HG03108 (cell line): Measurements from ENCODE around the gene TBC1D21.

ENCODE experiments used
- ATAC-seq: cut with Tn5 transposase; IDR thresholded peaks from one replicate; pipeline ENCODE4 v1.9.1; 2021; ENCODE audit warnings: moderate library complexity; ENCODE audit not compliant: unreplicated experiment

TBC1D21 gene

DNA sequence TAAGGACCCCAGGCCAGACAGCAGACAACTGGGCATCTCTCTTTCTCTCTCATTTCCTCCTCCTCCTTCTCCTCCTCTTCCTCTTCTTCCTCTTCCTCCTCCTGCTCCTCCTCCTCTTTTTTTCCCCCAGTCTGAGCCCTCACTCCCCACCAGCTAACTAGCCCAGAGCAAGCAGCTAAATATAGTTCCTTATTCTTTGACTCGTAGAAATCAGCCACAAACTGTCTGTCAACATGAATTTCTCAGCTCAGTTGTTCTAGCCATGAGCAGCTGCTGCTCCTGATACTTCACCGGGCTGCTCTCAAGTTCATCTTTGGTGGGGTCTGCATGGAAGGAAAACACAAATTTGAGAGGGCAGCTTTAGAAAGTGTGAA is 33.7 kb downstream of the TBC1D21 start:
- ATAC-seq = no peak

DNA sequence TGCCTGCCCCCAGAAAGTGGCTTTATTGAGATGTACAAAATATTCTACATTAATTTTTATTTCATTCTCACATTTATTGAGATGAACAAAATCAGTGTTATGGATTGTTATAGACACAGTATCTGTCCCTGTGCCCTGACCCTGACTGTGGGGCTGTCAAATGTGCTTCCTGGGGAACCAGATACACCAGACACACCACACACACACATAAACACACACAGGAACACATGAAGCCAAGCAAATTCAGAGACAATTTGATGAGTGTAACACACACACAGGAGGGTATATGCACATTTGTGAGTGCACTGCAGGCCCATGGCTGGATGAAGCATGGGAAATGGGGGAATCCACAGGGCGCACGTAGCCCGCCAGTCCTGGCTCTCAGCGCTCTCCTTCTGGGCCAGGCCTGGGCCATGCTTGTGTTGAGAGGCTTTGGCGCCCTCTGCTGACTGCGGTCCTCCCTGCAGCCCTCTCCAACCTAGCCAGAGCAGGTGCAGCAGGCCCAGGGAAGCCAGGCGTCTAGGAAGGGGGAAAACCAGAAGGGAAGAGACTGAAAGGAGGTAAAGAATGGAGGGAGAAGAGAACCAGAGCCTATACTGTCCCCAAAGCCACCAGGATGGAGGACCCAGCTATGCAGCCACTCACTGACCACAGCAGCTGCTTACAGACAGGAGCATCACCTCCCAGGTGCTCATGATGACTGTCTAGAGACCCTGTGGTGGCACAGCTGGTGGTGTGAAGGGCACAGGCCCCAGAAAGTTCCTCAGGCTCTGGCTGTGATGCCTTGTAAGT is 34.9 kb downstream of the TBC1D21 start:
- ATAC-seq = no peak

DNA sequence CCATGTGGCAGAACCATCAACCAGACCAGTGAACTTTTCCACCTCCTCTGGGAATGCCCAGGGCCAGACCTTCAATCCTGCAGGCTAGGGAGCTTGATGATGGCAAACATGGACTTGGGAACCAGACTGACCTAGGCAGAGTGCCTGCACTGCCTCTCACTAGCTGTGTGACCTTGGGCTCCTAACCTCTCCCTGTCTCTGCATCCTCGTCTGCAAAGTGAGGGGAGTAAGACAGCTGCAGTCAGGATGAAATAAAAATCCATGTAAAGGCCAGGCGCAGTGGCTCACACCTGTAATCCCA is 35.4 kb downstream of the TBC1D21 start:
- ATAC-seq = no peak

DNA sequence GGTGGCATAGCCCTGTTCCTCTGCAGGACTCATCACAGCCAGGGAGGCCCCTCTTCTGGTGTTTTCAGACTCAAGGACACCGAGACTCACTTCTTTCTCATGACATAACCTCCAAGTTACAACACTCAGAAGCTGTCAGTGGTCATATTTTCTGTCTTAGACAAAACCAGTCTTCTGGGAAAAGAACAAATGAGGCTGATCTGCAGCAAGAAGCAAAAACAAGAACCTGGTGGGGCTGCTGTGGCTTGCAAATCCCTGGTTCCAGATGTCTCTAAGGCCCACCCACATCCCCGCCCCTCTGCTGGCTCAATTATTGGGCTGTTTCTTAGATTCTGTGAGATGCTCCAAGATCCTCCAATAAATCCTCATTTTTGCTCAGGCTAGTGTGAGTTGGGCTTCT is 36.3 kb downstream of the TBC1D21 start:
- no peak for ATAC-seq

DNA sequence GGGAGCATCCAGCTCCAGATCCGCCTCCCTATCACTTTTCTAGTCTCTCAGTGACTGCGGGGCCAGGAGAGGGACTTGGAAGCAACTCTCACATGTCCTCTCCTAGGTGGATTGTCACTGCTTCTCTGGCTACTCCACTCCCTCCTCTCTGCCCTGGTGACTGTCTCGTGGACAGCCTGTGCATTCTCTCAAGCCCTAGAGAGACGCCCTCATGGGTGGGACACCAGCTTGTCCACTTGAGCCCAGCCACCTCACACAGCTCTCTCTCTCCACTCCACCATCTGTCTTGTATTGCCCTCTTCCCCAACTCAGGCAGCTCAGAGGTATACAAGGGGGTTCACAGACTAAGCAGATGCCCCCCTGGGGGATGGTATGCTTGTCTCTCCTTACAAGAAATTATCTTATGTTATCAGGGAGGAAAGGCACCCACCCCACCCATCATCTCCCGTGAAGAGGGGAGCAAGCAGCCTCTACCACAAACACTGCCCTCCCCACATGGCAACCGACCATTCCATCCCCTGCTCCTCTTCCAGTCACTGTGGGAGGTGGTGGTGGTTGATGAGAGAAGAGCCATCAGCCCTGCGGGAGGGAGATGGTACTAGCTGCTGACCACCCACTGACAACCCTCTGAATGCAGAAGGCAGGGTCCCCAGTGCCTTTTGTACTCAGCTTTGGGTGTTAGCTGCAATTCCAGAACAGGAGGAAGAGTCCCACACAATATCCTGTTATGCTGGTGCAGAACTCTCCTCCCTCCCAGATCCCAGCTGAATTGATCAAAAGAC is 37.3 kb downstream of the TBC1D21 start:
- ATAC-seq = no peak

DNA sequence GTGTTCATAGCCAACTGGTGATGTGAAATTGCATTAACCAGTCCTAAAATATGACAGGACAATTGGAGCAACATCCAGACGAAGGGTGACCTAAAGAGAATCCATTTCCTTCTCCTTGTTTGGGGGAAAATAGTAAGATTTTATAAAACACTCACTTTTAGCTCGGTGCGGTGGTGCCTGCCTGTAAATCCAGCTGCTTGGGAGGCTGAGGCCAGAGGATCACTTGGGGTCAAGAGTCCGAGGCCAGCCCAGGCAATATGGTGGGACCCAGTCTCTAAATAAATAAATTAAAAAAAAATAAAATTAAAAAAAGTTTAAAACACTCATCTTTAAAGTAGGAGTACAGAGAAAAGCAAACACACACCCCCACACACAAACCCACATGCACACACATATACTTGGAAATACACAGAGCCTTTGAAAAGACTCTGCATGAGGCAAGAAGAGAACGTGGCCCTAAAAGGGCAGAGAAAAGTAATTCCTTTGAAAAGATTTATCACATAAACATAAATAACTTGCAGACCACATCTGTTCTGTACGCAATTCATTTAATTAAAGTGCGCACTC is 38.7 kb downstream of the TBC1D21 start:
- no peak for ATAC-seq

DNA sequence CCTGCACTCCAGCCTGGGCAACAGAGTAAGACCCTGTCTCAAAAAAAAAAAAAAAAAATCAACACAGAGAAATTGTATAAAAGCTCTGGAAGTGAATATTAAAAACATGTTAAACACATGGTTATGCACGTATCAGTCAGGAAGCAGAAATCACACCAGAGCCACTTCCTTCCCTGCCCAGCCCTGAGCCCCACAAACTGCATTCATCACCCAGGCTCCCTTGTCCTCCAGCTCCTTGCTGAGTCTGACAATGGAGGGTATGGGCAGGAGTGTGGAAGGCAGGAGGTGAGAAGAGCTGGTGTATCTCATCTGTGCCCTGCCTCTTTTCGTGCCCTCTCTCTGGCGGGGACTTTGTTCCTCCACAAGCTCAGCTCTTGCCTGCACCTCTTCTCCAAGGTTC is 40.8 kb downstream of the TBC1D21 start:
- ATAC-seq = no peak

DNA sequence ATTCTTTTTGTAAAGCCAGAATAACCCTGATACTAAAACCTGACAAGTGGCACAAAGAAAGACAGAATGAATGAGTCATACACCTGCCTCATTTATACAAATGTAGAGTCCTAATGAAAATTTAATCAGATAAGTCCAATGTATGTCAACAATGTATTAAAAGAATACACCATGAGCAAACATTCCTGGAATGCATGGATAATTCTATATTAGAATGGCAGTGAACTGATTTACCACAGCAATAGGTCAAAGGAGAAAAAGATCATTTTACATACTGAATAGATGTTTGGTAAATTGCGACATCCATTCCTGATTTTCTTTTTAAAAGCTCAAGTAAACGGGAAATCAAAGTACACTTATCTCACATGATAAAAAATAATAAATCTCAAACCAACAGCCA is 41.7 kb downstream of the TBC1D21 start:
- ATAC-seq = no peak

DNA sequence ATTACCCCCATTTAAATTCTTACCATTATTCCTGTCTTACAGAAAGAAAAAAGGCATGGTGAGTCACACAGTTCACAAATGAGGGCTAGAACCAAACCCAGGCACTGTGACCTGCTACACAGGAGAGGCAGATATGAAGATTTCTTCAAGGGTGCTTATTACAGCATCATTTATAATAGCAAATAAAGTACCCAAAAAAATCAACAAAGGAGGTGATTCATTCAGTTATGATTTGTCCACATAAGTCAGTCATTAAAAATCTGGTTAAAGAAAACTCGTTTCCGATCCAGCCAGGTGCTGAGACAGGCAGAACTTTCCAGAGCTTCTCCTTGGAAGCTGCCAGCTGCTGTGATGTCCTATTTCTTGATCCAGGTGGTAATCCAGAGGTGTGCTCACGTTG is 45.4 kb downstream of the TBC1D21 start:
- no peak for ATAC-seq

DNA sequence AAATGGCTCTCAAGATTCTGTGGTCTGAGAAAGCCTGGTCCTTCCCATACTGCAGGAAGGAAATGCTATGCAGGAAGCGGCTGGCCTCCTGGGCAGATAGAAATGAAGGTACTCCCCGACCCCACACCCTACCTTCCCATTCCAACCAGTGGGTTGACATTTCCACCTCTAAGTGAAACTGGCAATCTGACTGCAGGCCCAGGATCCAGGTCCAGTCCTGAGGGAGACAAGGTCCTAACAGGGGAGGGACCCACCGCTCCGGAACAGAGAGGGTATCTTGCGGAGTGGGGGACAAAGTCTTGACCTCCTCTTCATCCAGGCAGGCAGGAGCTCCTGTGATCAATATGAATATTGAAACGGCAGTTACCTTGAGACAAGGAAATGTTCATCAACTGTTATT is 46.3 kb downstream of the TBC1D21 start:
- no peak for ATAC-seq

DNA sequence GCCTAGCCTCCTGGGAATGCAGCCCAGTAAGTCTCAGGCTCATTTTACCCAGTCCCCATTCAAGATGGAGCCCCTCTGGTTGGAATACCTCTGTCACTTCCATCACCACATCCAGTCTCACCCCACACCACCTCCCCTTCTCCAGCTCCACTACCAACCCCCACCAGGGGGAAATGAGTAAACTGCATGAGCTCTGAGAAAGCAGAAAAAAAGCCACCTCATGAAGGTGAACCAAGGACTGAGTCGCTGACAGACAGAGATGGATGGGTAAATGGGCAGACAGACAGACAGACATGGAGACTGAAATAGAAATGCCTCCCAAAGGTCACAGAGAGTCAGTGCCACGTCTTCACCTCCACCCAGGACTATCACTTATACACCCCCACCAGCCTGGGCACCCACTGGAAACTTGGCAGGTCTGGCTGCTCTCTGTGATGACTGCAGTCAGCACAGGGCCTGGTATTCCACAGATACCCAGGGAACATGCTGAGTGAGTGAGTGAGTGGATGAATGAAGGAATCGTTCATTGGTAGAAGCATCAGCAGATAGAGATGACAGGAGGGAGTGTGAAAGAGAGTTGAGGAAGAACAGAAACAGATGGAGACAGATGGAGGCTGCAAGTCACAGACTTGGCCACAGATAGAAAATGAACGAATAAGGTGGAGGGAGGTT is 48.0 kb downstream of the TBC1D21 start:
- no peak for ATAC-seq

DNA sequence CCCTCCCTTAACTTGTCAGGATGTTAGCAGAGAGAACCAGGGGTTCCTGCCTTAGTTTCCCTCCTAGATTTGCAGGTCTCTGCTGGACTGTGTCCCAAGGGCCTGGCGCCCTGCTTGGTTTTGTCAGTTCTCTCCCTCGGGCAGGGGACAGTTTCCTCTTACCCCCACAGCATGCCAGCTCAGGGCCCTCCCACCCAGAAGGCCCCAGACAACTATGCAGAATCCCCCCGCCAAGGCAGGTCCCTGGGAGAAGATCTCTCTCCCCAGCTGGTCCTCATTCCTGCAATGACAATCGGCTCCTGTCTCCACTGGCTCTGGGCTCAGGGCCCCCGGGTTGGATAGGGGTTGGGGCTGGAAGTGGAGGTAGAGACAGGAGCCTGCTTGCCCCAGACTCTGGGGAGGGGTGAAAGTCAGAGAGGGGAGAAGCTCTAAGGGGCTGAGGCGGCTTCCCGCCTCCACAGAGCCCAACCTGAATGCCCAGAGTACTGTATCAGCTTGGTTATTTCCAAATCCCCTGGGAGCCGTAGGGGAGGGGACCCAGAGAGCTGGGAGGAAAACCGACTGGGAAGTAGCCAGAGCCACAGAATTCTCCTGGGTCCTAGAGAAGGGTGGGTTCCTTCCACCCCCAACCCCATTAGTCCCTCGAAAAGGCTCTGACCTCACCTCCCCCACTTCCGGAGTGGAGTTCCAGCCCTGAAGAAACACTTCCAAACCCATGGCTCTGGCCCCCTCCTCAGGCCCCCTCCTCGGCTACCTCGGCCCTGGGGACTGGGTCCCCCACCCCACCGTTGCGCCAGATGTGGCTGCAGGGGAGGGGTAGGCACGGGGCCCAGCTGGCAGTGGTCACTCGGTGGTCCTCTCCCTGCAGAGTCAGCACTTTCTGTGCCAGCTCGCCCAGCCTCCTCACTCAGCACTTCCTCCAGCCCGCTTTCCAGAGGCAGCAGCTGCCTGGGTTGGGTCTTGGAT is 49.1 kb downstream of the TBC1D21 start:
- ATAC-seq = no peak

DNA sequence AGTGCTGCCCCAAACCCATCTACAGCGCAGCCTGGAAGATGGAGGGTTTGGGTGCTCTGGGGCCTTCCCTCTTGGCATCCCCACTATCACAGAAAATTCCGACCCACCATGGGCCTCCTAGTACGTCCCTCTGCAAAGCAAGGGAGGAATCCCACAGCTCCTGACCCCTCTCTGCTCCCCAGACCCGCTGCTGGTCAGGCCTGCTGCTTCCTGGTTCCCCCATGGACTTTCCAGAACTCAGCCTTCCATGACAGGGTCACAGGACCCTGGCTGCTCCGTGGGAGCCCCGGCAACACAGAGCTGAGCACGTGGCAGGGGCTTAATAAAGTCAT is 49.8 kb downstream of the TBC1D21 start:
- ATAC-seq = no peak

DNA sequence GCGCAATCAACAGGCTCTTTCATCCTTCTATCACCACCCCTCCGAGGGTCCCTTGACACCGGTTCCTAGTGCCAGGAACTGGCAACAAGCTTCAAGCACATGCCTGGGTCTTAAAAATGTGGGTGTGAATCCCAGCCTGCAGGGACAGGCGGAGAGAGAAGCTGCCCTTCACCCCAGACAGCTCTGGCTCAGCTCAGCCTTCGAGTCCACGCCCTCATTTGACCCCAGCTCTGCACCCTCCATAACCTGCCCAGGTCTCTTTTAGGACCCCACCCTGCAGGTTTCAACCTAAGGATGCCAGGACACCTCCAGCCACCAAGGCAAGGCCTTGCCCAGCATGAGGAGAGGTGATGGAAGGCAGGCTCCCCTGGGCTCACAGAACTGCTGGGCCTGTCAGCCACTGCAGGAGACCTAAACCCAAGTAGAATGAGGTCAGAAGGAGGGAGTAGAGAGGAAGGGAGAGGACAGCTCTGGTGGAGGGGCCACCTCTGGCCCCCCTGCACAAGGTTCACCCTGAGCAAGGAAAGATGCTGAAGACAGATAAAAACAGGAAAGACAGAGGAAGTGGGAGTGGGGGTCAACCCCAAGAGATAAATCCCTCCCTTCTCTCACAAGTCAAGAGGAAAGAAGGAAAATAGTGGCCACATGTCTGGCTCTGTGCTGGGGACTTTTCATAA is 50.3 kb downstream of the TBC1D21 start:
- ATAC-seq = no peak

DNA sequence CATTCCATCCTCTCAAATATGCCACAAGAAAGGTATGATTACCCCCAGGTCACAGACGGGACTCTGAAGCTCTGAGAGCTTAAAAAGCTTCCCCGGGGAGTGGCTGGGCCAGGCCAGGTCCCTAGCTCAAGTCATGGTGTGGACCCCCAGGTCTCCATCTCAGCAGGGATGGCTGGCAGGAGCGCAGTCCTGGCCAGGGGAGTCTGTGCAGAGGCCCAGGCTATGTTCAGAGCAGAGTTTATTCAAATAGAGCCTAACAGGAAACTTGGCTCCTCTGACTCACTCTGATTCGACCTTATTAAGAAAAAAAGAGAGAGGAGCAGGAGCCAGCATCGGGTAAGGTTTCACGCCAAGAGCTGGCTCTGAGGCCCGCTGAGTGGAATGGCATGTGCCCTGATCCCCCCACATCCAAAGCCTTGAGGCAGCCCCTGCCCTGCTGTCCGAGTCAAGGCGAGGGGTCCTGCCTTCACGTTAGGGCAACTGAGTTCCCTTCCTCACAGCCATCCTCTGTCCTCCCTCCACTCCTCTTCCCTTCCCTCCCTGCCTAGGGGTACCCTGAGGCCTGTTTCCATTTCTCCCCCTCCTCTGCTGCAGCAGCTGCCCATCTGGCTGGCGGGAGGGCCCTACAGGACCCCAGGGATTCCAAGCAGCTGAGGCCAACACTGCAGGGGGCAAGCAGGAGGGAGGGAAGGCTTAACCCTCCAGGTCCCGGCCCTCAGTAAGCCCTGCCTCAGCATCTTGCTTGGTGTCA is 51.0 kb downstream of the TBC1D21 start:
- no peak for ATAC-seq

DNA sequence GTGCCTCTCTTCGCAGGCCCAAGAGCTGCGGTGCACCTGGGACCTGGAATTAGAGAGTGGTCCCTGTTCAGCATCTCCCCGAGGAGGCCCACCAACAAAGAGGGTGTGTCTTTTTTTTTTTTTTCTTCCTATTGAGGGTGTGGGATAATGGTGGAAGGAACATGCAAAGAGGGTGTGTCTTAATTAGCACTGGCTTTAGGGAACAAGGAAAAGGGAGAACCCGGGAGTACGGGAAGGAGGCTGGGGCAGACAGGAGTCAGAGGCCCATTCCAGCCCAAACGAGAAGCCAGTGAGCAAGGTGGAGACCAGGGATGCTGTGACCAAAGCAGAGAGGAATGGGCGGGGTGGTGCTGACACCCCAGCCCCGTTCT is 52.5 kb downstream of the TBC1D21 start:
- ATAC-seq = no peak

DNA sequence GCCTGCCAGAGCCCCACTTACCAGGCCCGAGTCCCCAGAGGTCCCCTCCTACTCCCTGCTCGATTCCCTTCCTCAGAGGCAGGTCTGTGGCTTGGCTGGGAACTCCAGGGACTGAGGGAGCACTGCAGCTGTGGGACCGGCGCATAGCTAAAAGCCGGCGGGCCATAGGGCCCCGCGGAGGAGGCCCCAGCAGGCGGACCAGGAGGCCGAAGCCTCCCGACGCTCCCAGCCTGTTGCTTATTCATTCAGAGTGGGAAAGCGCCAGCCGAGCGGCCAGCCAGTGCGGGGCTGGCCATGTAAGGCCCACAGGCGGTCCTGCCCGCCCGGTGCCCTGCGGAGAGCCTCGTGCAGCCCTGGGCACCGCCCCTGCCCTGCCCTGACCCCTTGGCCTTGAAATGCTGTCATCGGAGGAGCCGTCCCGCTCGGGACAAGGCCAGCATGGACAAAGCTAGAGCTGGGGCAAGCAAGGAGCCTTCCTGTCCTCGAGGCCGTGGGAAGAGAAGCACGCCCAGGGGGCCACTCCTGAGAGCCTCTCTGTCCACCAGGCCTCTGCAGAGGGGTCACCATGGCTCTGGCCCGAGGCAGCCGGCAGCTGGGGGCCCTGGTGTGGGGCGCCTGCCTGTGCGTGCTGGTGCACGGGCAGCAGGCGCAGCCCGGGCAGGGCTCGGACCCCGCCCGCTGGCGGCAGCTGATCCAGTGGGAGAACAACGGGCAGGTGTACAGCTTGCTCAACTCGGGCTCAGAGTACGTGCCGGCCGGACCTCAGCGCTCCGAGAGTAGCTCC is 53.0 kb downstream of the TBC1D21 start, which contains the start of gene LOXL1:
Gene LOXL1, plus strand, starts transcription at position 244 of the 784 bp plus-strand sequence. Its CDS starts 322 bp downstream, at position 566.
- no peak for ATAC-seq

DNA sequence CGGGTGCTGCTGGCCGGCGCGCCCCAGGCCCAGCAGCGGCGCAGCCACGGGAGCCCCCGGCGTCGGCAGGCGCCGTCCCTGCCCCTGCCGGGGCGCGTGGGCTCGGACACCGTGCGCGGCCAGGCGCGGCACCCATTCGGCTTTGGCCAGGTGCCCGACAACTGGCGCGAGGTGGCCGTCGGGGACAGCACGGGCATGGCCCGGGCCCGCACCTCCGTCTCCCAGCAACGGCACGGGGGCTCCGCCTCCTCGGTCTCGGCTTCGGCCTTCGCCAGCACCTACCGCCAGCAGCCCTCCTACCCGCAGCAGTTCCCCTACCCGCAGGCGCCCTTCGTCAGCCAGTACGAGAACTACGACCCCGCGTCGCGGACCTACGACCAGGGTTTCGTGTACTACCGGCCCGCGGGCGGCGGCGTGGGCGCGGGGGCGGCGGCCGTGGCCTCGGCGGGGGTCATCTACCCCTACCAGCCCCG is 53.7 kb downstream of the TBC1D21 start:
- ATAC-seq = no peak
